CD14-positive monocyte (primary cell): ENCODE measurements around the gene TRAFD1. TPM values are rescaled to one million over a fixed set of nuclear protein-coding genes. Genes with fewer than 3 reads are reported as not detected.

ENCODE experiments used
- DNase-seq, 3 donors: peaks; one replicate each; pipeline ENCODE4 v3.0.0-alpha.2; 2011 to 2022
- H2AFZ ChIP-seq: 2 replicates; pipeline ENCODE4 v1.6.0; 2012; ENCODE audit warnings: mild to moderate bottlenecking, low read depth, low read length, inconsistent platforms; ENCODE audit not compliant: insufficient read depth, poor library complexity, severe bottlenecking
- H3K27ac ChIP-seq, 2 donors: 1 replicate in 1 of 2; 2 replicates in 1 of 2; pipeline ENCODE4 v1.5.1; 2012 to 2013; ENCODE audit warnings: low read length in 2 of 2, control low read depth in 1 of 2, inconsistent platforms in 1 of 2, low read depth in 1 of 2, mild to moderate bottlenecking in 1 of 2
- H3K27me3 ChIP-seq, 2 donors: one replicate each; pipeline versions ENCODE4 v1.6.0 to v1.6.1; 2011 to 2013; ENCODE audit warnings: low read length in 2 of 2; ENCODE audit not compliant: control insufficient read depth in 2 of 2, insufficient read depth in 2 of 2
- H3K36me3 ChIP-seq, 2 donors: replicated peaks in 1 of 2; 1 replicate in 1 of 2; 2 replicates in 1 of 2; pipeline versions ENCODE4 v1.5.1 to v1.6.1; 2012 to 2013; ENCODE audit warnings: low read length in 2 of 2, control low read depth in 1 of 2, inconsistent platforms in 1 of 2, mild to moderate bottlenecking in 1 of 2; ENCODE audit not compliant: insufficient read depth in 2 of 2, control insufficient read depth in 1 of 2
- H3K4me1 ChIP-seq, 2 donors: 1 replicate in 1 of 2; 2 replicates in 1 of 2; pipeline versions ENCODE4 v1.5.1 to v1.6.1; 2012 to 2013; ENCODE audit warnings: low read length in 2 of 2, control low read depth in 1 of 2, inconsistent platforms in 1 of 2, mild to moderate bottlenecking in 1 of 2, moderate library complexity in 1 of 2; ENCODE audit not compliant: insufficient read depth in 2 of 2, control insufficient read depth in 1 of 2
- H3K4me2 ChIP-seq: replicated peaks from 2 replicates; pipeline ENCODE3; 2012; ENCODE audit warnings: low read length, moderate library complexity, mild to moderate bottlenecking; ENCODE audit not compliant: poor library complexity, severe bottlenecking; ENCODE audit errors: extremely low read depth
- H3K4me3 ChIP-seq, 3 experiments: fragments of 200-600 bp in 1 of 3; sonication (generic) in 1 of 3; replicated peaks in 1 of 3; 1 replicate in 2 of 3; 2 replicates in 1 of 3; pipeline ENCODE4 v1.5.1; 2011 to 2013; ENCODE audit warnings: low read length in 3 of 3, mild to moderate bottlenecking in 3 of 3, control low read depth in 2 of 3, low read depth in 2 of 3, inconsistent platforms in 1 of 3, moderate library complexity in 1 of 3
- H3K79me2 ChIP-seq: 2 replicates; pipeline ENCODE4 v1.6.0; 2012; ENCODE audit warnings: mild to moderate bottlenecking, control low read depth, inconsistent platforms, low read length, moderate library complexity; ENCODE audit not compliant: insufficient read depth
- H3K9ac ChIP-seq: 2 replicates; pipeline ENCODE4 v1.6.0; 2017; ENCODE audit warnings: low read length, mild to moderate bottlenecking; ENCODE audit not compliant: insufficient read depth, poor library complexity, severe bottlenecking
- H3K9me3 ChIP-seq, 2 donors: replicated peaks in 1 of 2; 1 replicate in 1 of 2; 2 replicates in 1 of 2; pipeline versions ENCODE4 v1.5.1 to v1.6.1; 2012 to 2013; ENCODE audit warnings: low read length in 2 of 2, control low read depth in 1 of 2; ENCODE audit not compliant: control insufficient read depth in 1 of 2, insufficient read depth in 1 of 2
- H4K20me1 ChIP-seq: 2 replicates; pipeline ENCODE4 v1.6.0; 2012; ENCODE audit warnings: mild to moderate bottlenecking, low read length, control low read depth, moderate library complexity; ENCODE audit not compliant: insufficient read depth
- H3K27ac Mint-ChIP-seq, 7 donors: one replicate each; pipeline ENCODE4 v1.8.0; 2020; ENCODE audit warnings: mild to moderate bottlenecking in 7 of 7, mixed read lengths in 7 of 7, moderate library complexity in 6 of 7, inconsistent platforms in 2 of 7
- H3K27me3 Mint-ChIP-seq, 3 donors: one replicate each; pipeline ENCODE4 v1.8.0; 2021 to 2022; ENCODE audit warnings: low read depth in 3 of 3, mild to moderate bottlenecking in 3 of 3, mixed read lengths in 3 of 3, moderate library complexity in 3 of 3, inconsistent platforms in 1 of 3
- H3K36me3 Mint-ChIP-seq, 2 donors: one replicate each; pipeline ENCODE4 v1.8.0; 2020; ENCODE audit warnings: mixed read lengths in 2 of 2, inconsistent platforms in 1 of 2, mild to moderate bottlenecking in 1 of 2
- H3K4me1 Mint-ChIP-seq: one replicate; pipeline ENCODE4 v1.8.0; 2020; ENCODE audit warnings: mild to moderate bottlenecking, mixed read lengths
- H3K4me3 Mint-ChIP-seq, 2 donors: one replicate each; pipeline ENCODE4 v1.8.0; 2020; ENCODE audit warnings: mild to moderate bottlenecking in 2 of 2, mixed read lengths in 2 of 2, moderate library complexity in 1 of 2
- H3K9me3 Mint-ChIP-seq, 7 donors: one replicate each; pipeline ENCODE4 v1.8.0; 2020 to 2022; ENCODE audit warnings: mixed read lengths in 7 of 7, mild to moderate bottlenecking in 6 of 7, moderate library complexity in 6 of 7, inconsistent platforms in 2 of 7
- WGBS: methylation state at CpG from one replicate; pipeline ENCODE4 v1.1.5; 2013; ENCODE audit warnings: missing lambda C conversion rate; ENCODE audit not compliant: insufficient coverage; 5-methylcytosine and 5-hydroxymethylcytosine counted together
- intact Hi-C, 2 donors: fragments of 100-400 bp; cut with micrococcal nuclease; formaldehyde crosslinking; loops; one replicate each; pipeline versions ENCODE4 v1.15.0 to v1.15.1; 2023
- polyA plus RNA-seq, 3 donors: library from polyadenylated mRNA; depleted of rRNA in 1 of 3; unstranded in 2 of 3; stranded (reverse) in 1 of 3; fragments of 300-500 nt in 2 of 3; fragments of >200 nt in 1 of 3; fragmentation: Illumina TruSeq in 2 of 3; gene quantifications; 1 replicate in 2 of 3; 2 replicates in 1 of 3; pipeline ENCODE4 v1.2.3, GENCODE V29; 2012 to 2021
- TF ChIP-seq, protein P1 (sequence below): fragments of 200-600 bp; IDR thresholded peaks from one replicate; pipeline ENCODE4 v1.8.0; 2022; ENCODE audit warnings: antibody characterized with exemption, mild to moderate bottlenecking

TRAFD1 gene
- polyA plus RNA-seq, 3 donors: 35.2 to 83.6 (median 82.3) TPM

DNA sequence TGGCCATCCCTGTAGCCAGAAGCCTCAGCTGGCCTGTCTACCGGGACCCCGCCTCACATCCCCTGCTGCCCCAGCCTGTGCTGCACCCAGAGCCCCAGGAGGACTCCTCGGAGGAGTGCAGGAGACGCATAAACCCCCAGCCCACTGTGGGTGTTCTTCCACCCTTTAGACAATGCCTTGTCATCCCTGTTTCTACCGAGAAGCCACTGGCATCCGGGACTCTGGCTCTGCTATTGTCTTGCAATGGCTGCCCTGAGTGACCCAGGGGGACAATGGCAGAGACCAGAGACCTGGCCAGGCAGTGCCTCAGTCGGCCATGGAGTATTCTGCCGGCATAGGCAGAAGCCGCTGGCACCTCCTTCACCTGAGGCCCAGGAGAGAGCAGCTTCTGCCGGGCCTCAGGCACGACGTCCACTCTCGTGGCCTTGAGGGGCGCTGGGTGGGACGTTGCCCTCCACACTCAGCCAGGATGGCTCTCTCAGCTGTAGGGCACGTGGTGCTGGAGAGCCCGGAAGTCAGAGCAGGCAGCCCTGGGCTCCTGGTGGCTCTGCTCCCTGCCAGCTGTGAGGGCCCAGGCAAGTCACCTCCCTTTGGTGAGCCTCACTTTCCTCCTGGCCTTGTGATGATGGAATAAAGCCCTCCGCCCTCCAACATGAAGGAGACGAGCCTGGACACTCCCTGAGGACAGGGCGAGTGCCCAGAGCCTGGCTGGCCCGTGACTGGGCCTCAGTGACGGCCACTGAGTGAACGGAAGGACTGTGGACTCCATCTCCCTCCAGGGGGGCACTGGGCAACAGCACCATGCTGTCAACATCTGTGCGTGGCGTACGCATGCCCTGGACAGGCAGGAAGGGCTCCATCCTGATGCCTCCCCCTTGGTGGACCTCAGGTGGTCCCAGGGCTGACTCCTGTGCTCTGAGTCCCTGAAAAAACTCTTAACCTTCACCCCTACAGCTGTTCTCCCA, 41.0 kb downstream of the TRAFD1 start:
- peaks cover 45 to 64% of the 10 kb centered on the region in 2 donors for H3K36me3 ChIP-seq
- Mint-ChIP-seq H3K36me3 (peaks cover 38 to 71% of the 10 kb centered on the region in 2 donors), H3K4me1 (no peaks in the 10 kb centered on the region), H3K9me3 (peaks cover 0 to 2% (median 0%) of the 10 kb centered on the region in 7 donors), H3K27ac (peak overlapping the region in 1 of 7 donors; percentile 8), H3K27me3 (no peaks in the 10 kb centered on the region), H3K4me3 (no peak overlapping the region)
- TF ChIP-seq, protein P1, sequence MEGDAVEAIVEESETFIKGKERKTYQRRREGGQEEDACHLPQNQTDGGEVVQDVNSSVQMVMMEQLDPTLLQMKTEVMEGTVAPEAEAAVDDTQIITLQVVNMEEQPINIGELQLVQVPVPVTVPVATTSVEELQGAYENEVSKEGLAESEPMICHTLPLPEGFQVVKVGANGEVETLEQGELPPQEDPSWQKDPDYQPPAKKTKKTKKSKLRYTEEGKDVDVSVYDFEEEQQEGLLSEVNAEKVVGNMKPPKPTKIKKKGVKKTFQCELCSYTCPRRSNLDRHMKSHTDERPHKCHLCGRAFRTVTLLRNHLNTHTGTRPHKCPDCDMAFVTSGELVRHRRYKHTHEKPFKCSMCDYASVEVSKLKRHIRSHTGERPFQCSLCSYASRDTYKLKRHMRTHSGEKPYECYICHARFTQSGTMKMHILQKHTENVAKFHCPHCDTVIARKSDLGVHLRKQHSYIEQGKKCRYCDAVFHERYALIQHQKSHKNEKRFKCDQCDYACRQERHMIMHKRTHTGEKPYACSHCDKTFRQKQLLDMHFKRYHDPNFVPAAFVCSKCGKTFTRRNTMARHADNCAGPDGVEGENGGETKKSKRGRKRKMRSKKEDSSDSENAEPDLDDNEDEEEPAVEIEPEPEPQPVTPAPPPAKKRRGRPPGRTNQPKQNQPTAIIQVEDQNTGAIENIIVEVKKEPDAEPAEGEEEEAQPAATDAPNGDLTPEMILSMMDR: no peak
- no peak overlapping the region for H2AFZ ChIP-seq
- H3K4me3 ChIP-seq: no peak overlapping the region
- no peaks in the 10 kb centered on the region for H3K4me1 ChIP-seq
- intact Hi-C loops: no loop called here
- no peak overlapping the region for H3K9ac ChIP-seq
- no peaks in the 10 kb centered on the region for H4K20me1 ChIP-seq
- DNase-seq: no peak
- H3K4me2 ChIP-seq: no peak overlapping the region
- no peak overlapping the region for H3K27ac ChIP-seq
- no peaks in the 10 kb centered on the region for H3K27me3 ChIP-seq
- H3K9me3 ChIP-seq: no peaks in the 10 kb centered on the region
- over 99% methylated on average over 26 of the region's 26 CpGs for WGBS
- H3K79me2 ChIP-seq: no peaks in the 10 kb centered on the region

DNA sequence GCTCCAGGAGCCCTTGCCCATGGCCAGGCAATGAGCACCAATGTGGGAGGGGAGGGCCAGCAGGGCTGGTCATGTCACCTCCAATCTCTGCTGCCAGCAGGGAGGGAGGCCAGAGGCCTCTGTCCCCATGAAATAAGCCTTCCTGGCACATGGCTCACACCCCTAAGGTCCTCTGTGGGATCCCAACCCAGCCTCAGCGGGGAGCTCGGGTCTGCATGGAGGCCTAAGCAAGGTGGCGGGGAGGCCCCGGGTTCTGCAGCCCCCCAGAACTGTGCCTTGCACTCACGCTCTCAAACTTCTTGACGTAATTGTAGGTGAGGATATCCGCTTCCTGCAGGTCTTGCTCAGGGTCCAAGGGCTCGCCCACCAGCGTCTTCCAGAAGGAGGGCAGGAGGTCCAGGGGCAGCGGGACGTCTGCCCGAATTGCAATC, 41.7 kb downstream of the TRAFD1 start:
- Histone ChIP-seq H3K9me3 (no peaks in the 10 kb centered on the region), H3K27me3 (no peaks in the 10 kb centered on the region), H2AFZ (no peak overlapping the region), H3K4me2 (no peak overlapping the region), H3K4me1 (no peaks in the 10 kb centered on the region), H3K36me3 (peaks cover 44 to 63% of the 10 kb centered on the region in 2 donors), H3K27ac (no peak overlapping the region), H3K79me2 (no peaks in the 10 kb centered on the region), H3K9ac (no peak overlapping the region), H3K4me3 (no peak overlapping the region), H4K20me1 (no peaks in the 10 kb centered on the region)
- no peak for DNase-seq
- Mint-ChIP-seq H3K36me3 (peaks cover 41 to 73% of the 10 kb centered on the region in 2 donors), H3K27me3 (no peaks in the 10 kb centered on the region), H3K9me3 (peaks cover 0 to 2% (median 0%) of the 10 kb centered on the region in 7 donors), H3K4me1 (no peaks in the 10 kb centered on the region), H3K4me3 (no peak overlapping the region), H3K27ac (no peak overlapping the region)
- TF ChIP-seq, protein P1: no peak
- intact Hi-C loops: no loop called here
- 97% methylated on average over 9 of the region's 12 CpGs for WGBS
